Left lung (tissue), 10 donors: ENCODE measurements around the gene TCERG1L. TPM values are rescaled to one million over a fixed set of nuclear protein-coding genes. Genes with fewer than 3 reads are reported as not detected.

Experiments
- ATAC-seq: fragments of 200-7000 bp; cut with Tn5 transposase; one replicate; pipeline ENCODE4 v1.9.1; 2020; ENCODE audit warnings: moderate library complexity
- DNase-seq, 4 donors: peaks; one replicate each; pipeline ENCODE4 v3.0.0-alpha.2; 2013 to 2020
- H3K27ac ChIP-seq, 2 donors: fragments of 200-600 bp; sonication (generic) in 1 of 2; one replicate each; pipeline versions ENCODE4 v1.5.0 to v1.8.0; 2020 to 2021
- H3K27me3 ChIP-seq, 2 donors: fragments of 200-600 bp; sonication (generic) in 1 of 2; one replicate each; pipeline versions ENCODE4 v1.5.0 to v1.8.0; 2020 to 2021
- H3K36me3 ChIP-seq, 2 donors: fragments of 200-600 bp; sonication (generic) in 1 of 2; one replicate each; pipeline versions ENCODE4 v1.5.0 to v1.8.0; 2020 to 2021
- H3K4me1 ChIP-seq, 2 donors: fragments of 200-600 bp; one replicate each; pipeline ENCODE4 v1.8.0; 2021
- H3K4me3 ChIP-seq, 2 donors: fragments of 200-600 bp; sonication (generic) in 1 of 2; one replicate each; pipeline versions ENCODE4 v1.5.0 to v1.8.0; 2020 to 2021; ENCODE audit warnings: mild to moderate bottlenecking in 1 of 2
- H3K9me3 ChIP-seq, 2 donors: fragments of 200-600 bp; sonication (generic) in 1 of 2; one replicate each; pipeline versions ENCODE4 v1.5.0 to v1.8.0; 2020 to 2021
- CTCF ChIP-seq, 2 donors: fragments of 200-600 bp; sonication (generic) in 1 of 2; IDR thresholded peaks; one replicate each; pipeline versions ENCODE4 v1.5.0 to v1.8.0; 2021; ENCODE audit warnings: antibody characterized with exemption in 2 of 2
- intact Hi-C, 2 donors: fragments of 100-400 bp; cut with DNase I; formaldehyde crosslinking; loops; one replicate each; pipeline versions ENCODE4 v1.11.2 to v1.14.2; 2022
- polyA plus RNA-seq, 6 donors: library from polyadenylated mRNA; unstranded; fragments of 120-200 nt; gene quantifications; one replicate each; pipeline ENCODE4 v1.2.1, GENCODE V29; 2013; ENCODE audit not compliant: insufficient read length in 6 of 6
- total RNA-seq, 2 donors: library from RNA; stranded (reverse); fragmentation: NEBNext Ultra II Directional; extraction: Animal tissue kit (Norgen Biotek cat#: 25700); gene quantifications; one replicate each; pipeline ENCODE4 v1.2.1, GENCODE V29; 2021
- donor health status: DM: no; HTN: yes; CAD: no.
- donor health status: DM: no; HTN: no; CAD: no.

TCERG1L gene
- total and polyA plus RNA-seq, 8 donors, result 0.35 to 0.72 (median 0.48) TPM; not detected in 2

DNA sequence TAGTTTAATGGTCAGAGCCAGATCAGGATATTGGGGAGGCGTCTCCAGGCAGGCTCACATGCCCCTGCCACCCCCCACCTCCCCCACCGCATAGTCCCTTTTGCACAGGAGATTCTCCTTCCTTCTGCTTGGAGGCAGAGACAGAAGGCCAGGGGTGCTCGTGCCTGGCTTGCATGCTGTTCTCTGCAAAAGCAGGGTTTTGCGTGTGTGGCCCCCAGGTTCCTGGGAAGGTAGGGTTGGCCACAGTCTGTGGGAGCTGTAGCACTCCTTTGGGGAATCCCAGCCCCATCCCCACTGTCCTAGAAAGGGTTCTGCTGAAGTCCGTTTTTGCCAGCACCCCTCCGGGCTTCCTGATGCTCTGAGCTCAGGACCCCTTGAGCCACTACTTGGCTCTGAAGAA, 1.9 kb upstream of the TCERG1L start:
- H3K27ac ChIP-seq, result no peak overlapping the region
- no peak overlapping the region for H3K4me3 ChIP-seq
- DNase-seq (peak in 1 of 4 donors; percentile 30), ATAC-seq (no peak)
- H3K27me3 ChIP-seq, result peaks cover 37 to 88% of the 10 kb centered on the region in 2 donors
- intact Hi-C loops, result no loop called here
- TF ChIP-seq CTCF (IDR thresholded peaks at IDR 0.05), result no peak
- H3K4me1 ChIP-seq, result peaks cover 2 to 8% of the 10 kb centered on the region in 2 donors
- H3K36me3 ChIP-seq, result no peaks in the 10 kb centered on the region
- no peaks in the 10 kb centered on the region for H3K9me3 ChIP-seq

- peak overlapping the region in 1 of 2 donors; percentile 19 for H3K4me3 ChIP-seq
Observed at GRCh38 chr10:131312478-131312836, 936 bp upstream of the TCERG1L start.

DNA sequence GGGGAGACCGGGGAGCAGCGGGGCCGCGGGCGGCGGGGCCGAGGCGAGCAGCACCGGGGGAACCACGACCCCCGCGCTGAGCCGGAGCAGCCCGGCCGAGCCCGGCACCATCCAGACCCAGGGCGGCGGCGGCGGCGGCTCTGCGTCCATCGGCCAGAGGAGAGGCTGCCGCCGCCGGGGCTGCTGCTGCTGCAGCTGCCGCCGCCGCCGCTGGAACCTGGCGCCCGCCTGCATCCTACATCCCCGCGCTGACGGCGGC, 190 bp downstream of the TCERG1L start:
- Histone ChIP-seq H3K27me3 (peaks cover 38 to 86% of the 10 kb centered on the region in 2 donors), H3K4me1 (peaks cover 2 to 8% of the 10 kb centered on the region in 2 donors), H3K36me3 (no peaks in the 10 kb centered on the region), H3K4me3 (no peak overlapping the region), H3K27ac (no peak overlapping the region), H3K9me3 (no peaks in the 10 kb centered on the region)
- TF ChIP-seq CTCF (IDR thresholded peaks at IDR 0.05), result no peak
- intact Hi-C loops, result no loop called here
- ATAC-seq (no peak), DNase-seq (peak in 1 of 4 donors; percentile 79)

More at GRCh38 chr10:131312478-131312836, 936 bp upstream of the TCERG1L start:
- Histone ChIP-seq H3K27me3 (peaks cover 38 to 88% of the 10 kb centered on the region in 2 donors), H3K36me3 (no peaks in the 10 kb centered on the region), H3K27ac (no peak overlapping the region), H3K9me3 (no peaks in the 10 kb centered on the region), H3K4me1 (peaks cover 2 to 8% of the 10 kb centered on the region in 2 donors)
- intact Hi-C loops, result no loop called here
- DNase-seq (peak in 2 of 4 donors; percentile 40 to 67), ATAC-seq (peak; percentile 63)
- TF ChIP-seq CTCF (IDR thresholded peaks at IDR 0.05), result no peak

- Histone ChIP-seq H3K4me3 (no peak overlapping the region), H3K36me3 (no peaks in the 10 kb centered on the region), H3K27me3 (peaks cover 38 to 80% of the 10 kb centered on the region in 2 donors), H3K27ac (no peak overlapping the region), H3K4me1 (peaks cover 2 to 8% of the 10 kb centered on the region in 2 donors), H3K9me3 (no peaks in the 10 kb centered on the region)
- no peak for TF ChIP-seq CTCF (IDR thresholded peaks at IDR 0.05)
- ATAC-seq (no peak), DNase-seq (peak in 1 of 4 donors; percentile 76)
- intact Hi-C loops, result no loop called here
Observed at GRCh38 chr10:131310551-131311401, 745 bp downstream of the TCERG1L start.

DNA sequence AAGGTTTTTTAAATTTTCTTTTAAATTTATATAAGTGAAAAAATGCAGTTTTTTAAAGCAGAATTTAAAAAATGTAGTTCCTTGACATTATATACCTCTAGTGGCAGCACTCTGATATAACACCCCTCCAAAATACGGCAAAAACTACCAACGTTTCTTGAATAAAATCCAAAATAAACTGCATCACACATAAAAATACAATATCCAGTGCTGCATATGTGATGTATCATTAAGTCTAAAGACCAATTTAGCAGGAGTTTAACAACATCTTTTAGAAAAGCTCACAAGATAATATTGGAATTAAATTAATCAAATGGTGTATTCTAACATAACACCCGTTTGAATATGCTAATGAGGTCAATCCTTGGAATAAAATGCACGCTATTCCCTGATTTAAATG, 1.4 kb downstream of the TCERG1L start:
- Histone ChIP-seq H3K9me3 (no peaks in the 10 kb centered on the region), H3K36me3 (no peaks in the 10 kb centered on the region), H3K27me3 (peaks cover 38 to 81% of the 10 kb centered on the region in 2 donors), H3K27ac (no peak overlapping the region), H3K4me3 (no peak overlapping the region), H3K4me1 (peaks cover 2 to 8% of the 10 kb centered on the region in 2 donors)
- intact Hi-C loops, result no loop called here
- DNase-seq (no peak), ATAC-seq (no peak)
- peak in 1 of 2 donors; percentile 21 for TF ChIP-seq CTCF (IDR thresholded peaks at IDR 0.05)
